Activated CD8-positive, alpha-beta T cell treated with anti-CD3 and anti-CD28 coated beads, Interleukin-2, amount 10 ng/mL, durations not matched to agents 7 days and 5 days (primary cell): ENCODE results near the gene PLA2G5. TPM values are rescaled to one million over a fixed set of nuclear protein-coding genes. Genes with fewer than 3 reads are reported as not detected.
A peak's percentile ranks its signal among the peaks of the same experiment; 100 is the strongest.
"Not testable (repeated sequence)": the region's sequence is repeated elsewhere in the genome, so short reads cannot be mapped to it uniquely, and the experiment has no call there.

ENCODE experiments used
- ATAC-seq: fragments of 150-1000 bp; cut with Tn5 transposase; one replicate; pipeline ENCODE4 v1.10.0; 2021; ENCODE audit warnings: moderate library complexity
- CTCF ChIA-PET: fragments of 350-600 bp; sonication (Branson Sonifier 250); formaldehyde crosslinking; loops from one replicate; lab custom pipeline; 2021; ENCODE audit warnings: antibody characterized with exemption; lab: Charles Lee
- POLR2A ChIA-PET: fragments of 350-600 bp; sonication (Branson Sonifier 250); formaldehyde crosslinking; loops from one replicate; lab custom pipeline; 2021; ENCODE audit warnings: antibody characterized with exemption; lab: Charles Lee
- DNase-seq: peaks from one replicate; pipeline ENCODE4 v3.0.0-alpha.2; 2020
- H3K27ac Mint-ChIP-seq: one replicate; pipeline ENCODE4 v1.8.0; 2021; ENCODE audit warnings: mild to moderate bottlenecking, mixed read lengths
- H3K27me3 Mint-ChIP-seq: one replicate; pipeline ENCODE4 v1.8.0; 2021; ENCODE audit warnings: low read depth, mixed read lengths
- H3K36me3 Mint-ChIP-seq: one replicate; pipeline ENCODE4 v1.8.0; 2021; ENCODE audit warnings: low read depth, mixed read lengths
- H3K4me1 Mint-ChIP-seq: one replicate; pipeline ENCODE4 v1.8.0; 2021; ENCODE audit warnings: low read depth, mixed read lengths
- H3K4me3 Mint-ChIP-seq: one replicate; pipeline ENCODE4 v1.8.0; 2021; ENCODE audit warnings: mild to moderate bottlenecking, mixed read lengths
- H3K9me3 Mint-ChIP-seq: one replicate; pipeline ENCODE4 v1.8.0; 2022; ENCODE audit warnings: mixed read lengths; ENCODE audit not compliant: insufficient read depth
- total RNA-seq, 2 experiments: library from RNA; stranded (reverse); gene quantifications; one replicate each; pipeline ENCODE4 v1.2.3, GENCODE V29; 2021

PLA2G5 gene
- total RNA-seq, 2 experiments from 2014 or later: not detected

- ATAC-seq (no peak), DNase-seq (no peak)
- H3K36me3 Mint-ChIP-seq: peaks cover 6% of the 10 kb centered on the region
- H3K4me1 Mint-ChIP-seq: no peaks in the 10 kb centered on the region
- peaks cover 11% of the 10 kb centered on the region for H3K27me3 Mint-ChIP-seq
- no peak overlapping the region for H3K27ac Mint-ChIP-seq
- CTCF ChIA-PET: no interaction called here
- POLR2A ChIA-PET: no interaction called here
- H3K9me3 Mint-ChIP-seq: peaks cover 30% of the 10 kb centered on the region
- no peak overlapping the region for H3K4me3 Mint-ChIP-seq
Observed at GRCh38 chr1:20048563-20048962, 21.4 kb upstream of the PLA2G5 start.

DNA sequence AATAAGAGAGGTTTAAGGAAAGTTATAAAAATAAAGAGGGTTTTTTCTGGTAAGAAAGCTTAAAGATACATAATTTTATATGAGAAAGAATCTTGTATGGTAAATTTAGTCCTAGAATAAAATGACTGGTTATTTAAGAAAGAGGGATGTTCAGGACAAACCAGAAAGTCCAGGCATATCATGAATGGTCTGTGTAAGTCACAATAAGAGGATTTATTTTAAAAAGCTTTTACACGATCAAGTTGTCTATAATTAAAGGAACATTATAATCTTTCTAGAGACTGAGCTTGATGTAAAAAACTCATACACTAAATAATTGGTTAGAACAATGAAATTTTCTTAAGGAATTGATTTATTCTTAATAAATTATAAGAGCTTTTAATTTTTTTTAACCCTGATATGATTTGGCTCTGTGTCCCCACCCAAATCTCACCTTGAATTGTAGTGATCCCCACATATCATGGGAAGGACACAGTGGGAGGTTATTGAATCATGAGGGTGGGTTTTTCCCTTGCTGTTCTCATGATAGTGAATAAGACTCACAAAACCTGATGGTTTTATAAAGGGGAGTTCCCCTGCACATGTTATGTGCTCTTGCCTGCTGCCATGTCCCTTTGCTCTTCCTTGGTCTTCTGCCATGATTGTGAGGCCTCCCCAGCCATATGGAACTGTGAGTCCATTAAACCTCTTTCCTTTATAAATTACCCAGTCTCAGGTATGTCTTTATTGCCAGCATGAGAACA lies 20.8 kb upstream of the PLA2G5 start:
- Mint-ChIP-seq H3K9me3 (peaks cover 30% of the 10 kb centered on the region), H3K27me3 (peaks cover 12% of the 10 kb centered on the region)
- H3K4me3 Mint-ChIP-seq, H3K4me1 Mint-ChIP-seq, H3K27ac Mint-ChIP-seq, H3K36me3 Mint-ChIP-seq, DNase-seq, POLR2A ChIA-PET, CTCF ChIA-PET, ATAC-seq: not testable (repeated sequence)

- no peak for ATAC-seq
- H3K27me3 Mint-ChIP-seq: peaks cover 26% of the 10 kb centered on the region
- peaks cover 6% of the 10 kb centered on the region for H3K36me3 Mint-ChIP-seq
- H3K4me1 Mint-ChIP-seq: no peaks in the 10 kb centered on the region
- no peak overlapping the region for H3K27ac Mint-ChIP-seq
- no peak for DNase-seq
- no peak overlapping the region for H3K4me3 Mint-ChIP-seq
- H3K9me3 Mint-ChIP-seq: peaks cover 30% of the 10 kb centered on the region
- ChIA-PET POLR2A (no interaction called here), CTCF (no interaction called here)
Observed at GRCh38 chr1:20051218-20051829, 18.7 kb upstream of the PLA2G5 start.

DNA sequence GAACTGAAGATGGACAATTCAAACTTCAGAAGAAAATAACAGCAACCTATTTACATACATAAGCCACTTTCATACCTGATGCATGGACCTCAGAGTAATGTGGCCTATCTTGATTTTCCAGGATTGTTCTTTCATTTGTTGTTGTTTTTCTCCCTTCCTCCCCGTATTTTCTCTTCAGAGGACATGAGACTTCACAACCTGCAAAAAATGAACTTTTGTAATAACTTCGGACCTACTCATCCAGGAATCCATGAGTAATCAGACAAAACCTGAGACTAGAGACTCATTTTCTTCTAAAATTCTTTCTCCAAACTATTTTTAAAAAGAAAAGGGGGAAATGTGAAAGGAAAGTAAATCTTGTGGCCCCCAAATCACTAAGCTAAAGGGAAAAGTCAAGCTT lies 17.6 kb upstream of the PLA2G5 start:
- no peak overlapping the region for H3K4me3 Mint-ChIP-seq
- POLR2A ChIA-PET: no interaction called here
- H3K4me1 Mint-ChIP-seq: no peaks in the 10 kb centered on the region
- no peak overlapping the region for H3K27ac Mint-ChIP-seq
- H3K27me3 Mint-ChIP-seq: peaks cover 23% of the 10 kb centered on the region
- peaks cover 30% of the 10 kb centered on the region for H3K9me3 Mint-ChIP-seq
- H3K36me3 Mint-ChIP-seq: peaks cover 6% of the 10 kb centered on the region
- ATAC-seq: no peak
- CTCF ChIA-PET: no interaction called here
- DNase-seq: no peak

DNA sequence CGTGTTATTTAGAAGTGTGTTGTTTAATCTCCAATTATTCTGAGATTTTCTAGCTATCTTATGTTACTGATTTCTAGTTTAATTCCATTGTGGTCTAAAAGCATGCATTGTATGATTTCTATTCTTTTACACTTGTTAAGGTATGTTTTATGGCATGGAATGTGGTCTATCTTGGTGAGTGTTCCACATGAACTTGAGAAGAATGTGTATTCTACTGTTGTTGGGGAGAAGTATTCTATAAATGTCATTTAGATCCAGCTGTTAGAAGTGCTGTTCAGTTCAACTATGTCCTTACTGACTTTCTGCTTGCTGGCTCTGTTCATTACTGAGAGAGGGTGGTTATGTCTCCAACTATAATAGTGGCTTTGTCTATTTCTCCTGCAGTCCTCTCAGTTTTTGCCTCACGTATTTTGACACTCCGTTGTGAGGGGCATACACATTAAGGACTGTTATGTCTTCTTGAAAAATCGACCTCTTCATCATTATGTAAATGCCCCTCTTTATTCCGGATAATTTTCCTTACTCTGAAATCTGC lies 12.0 kb upstream of the PLA2G5 start:
- CTCF ChIA-PET: interaction anchor here (0.7 to 0.9 kb wide), 3 partner anchors 83 to 435 kb away, joined by 3 read pairs; no protein-coding TSS in a partner anchor
- Mint-ChIP-seq H3K27ac (no peak overlapping the region), H3K4me1 (peaks cover 25% of the 10 kb centered on the region), H3K4me3 (no peak overlapping the region), H3K27me3 (peaks cover 21% of the 10 kb centered on the region), H3K9me3 (peaks cover 1% of the 10 kb centered on the region), H3K36me3 (no peaks in the 10 kb centered on the region)
- ATAC-seq (no peak), DNase-seq (no peak)
- POLR2A ChIA-PET: no interaction called here

DNA sequence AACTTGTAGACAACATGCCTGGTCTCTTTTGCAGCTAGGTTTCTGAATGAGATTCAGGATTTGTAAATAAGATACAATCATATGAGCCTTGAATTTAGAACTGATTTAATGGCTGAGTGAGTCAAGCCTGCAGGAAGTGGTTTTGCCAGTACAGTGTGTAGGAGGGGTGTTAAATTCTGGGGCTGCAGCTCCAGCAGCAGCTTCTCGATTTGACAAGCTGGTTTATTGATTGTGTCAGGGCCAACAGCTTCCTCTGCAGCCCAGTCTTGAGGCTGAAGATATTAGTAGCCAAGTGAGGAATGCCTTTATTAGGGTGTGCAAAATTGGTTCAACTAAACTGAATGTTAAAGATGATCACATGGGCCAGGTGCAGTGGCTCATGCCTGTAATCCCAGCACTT lies 11.5 kb upstream of the PLA2G5 start:
- peak; percentile 51 for DNase-seq
- no peaks in the 10 kb centered on the region for H3K36me3 Mint-ChIP-seq
- peaks cover 25% of the 10 kb centered on the region for H3K4me1 Mint-ChIP-seq
- ChIA-PET POLR2A (no interaction called here), CTCF (interaction anchor here (0.7 to 0.9 kb wide), 3 partner anchors 83 to 435 kb away, joined by 3 read pairs; no protein-coding TSS in a partner anchor)
- peak; percentile 68 for ATAC-seq
- H3K4me3 Mint-ChIP-seq: no peak overlapping the region
- H3K9me3 Mint-ChIP-seq: no peaks in the 10 kb centered on the region
- H3K27ac Mint-ChIP-seq: no peak overlapping the region
- H3K27me3 Mint-ChIP-seq: peaks cover 20% of the 10 kb centered on the region

- Mint-ChIP-seq H3K27me3 (peaks cover 16% of the 10 kb centered on the region), H3K36me3 (no peaks in the 10 kb centered on the region), H3K27ac (no peak overlapping the region), H3K4me3 (no peak overlapping the region), H3K4me1 (peaks cover 25% of the 10 kb centered on the region), H3K9me3 (no peaks in the 10 kb centered on the region)
- ATAC-seq (no peak), DNase-seq (no peak)
- ChIA-PET CTCF (interaction anchor here (1.5 kb wide), 1 partner anchor 21 kb away, joined by 4 read pairs; no protein-coding TSS in a partner anchor), POLR2A (no interaction called here)
Observed at GRCh38 chr1:20059847-20060246, 10.1 kb upstream of the PLA2G5 start.

GRCh38 chr1:20060791-20061190 lies 9.2 kb upstream of the PLA2G5 start:
- CTCF ChIA-PET: interaction anchor here (1.5 kb wide), 1 partner anchor 20 kb away, joined by 4 read pairs; no protein-coding TSS in a partner anchor
- POLR2A ChIA-PET, ATAC-seq, H3K27ac Mint-ChIP-seq, H3K4me3 Mint-ChIP-seq, H3K36me3 Mint-ChIP-seq, H3K9me3 Mint-ChIP-seq, DNase-seq: not testable (repeated sequence)
- Mint-ChIP-seq H3K27me3 (peaks cover 17% of the 10 kb centered on the region), H3K4me1 (peaks cover 25% of the 10 kb centered on the region)

- POLR2A ChIA-PET: no interaction called here
- H3K27ac Mint-ChIP-seq: no peak overlapping the region
- H3K9me3 Mint-ChIP-seq: no peaks in the 10 kb centered on the region
- H3K36me3 Mint-ChIP-seq: no peaks in the 10 kb centered on the region
- CTCF ChIA-PET: no interaction called here
- H3K27me3 Mint-ChIP-seq: peaks cover 13% of the 10 kb centered on the region
- ATAC-seq: no peak
- H3K4me1 Mint-ChIP-seq: peaks cover 25% of the 10 kb centered on the region
- no peak overlapping the region for H3K4me3 Mint-ChIP-seq
- DNase-seq: no peak
Observed at GRCh38 chr1:20061866-20062265, 8.1 kb upstream of the PLA2G5 start.

GRCh38 chr1:20063861-20064292 lies 6.1 kb upstream of the PLA2G5 start:
- Mint-ChIP-seq H3K36me3 (no peaks in the 10 kb centered on the region), H3K27me3 (peaks cover 12% of the 10 kb centered on the region), H3K4me3 (no peak overlapping the region), H3K27ac (no peak overlapping the region), H3K9me3 (no peaks in the 10 kb centered on the region), H3K4me1 (peaks cover 14% of the 10 kb centered on the region)
- no peak for ATAC-seq
- CTCF ChIA-PET: no interaction called here
- POLR2A ChIA-PET: no interaction called here
- no peak for DNase-seq

DNA sequence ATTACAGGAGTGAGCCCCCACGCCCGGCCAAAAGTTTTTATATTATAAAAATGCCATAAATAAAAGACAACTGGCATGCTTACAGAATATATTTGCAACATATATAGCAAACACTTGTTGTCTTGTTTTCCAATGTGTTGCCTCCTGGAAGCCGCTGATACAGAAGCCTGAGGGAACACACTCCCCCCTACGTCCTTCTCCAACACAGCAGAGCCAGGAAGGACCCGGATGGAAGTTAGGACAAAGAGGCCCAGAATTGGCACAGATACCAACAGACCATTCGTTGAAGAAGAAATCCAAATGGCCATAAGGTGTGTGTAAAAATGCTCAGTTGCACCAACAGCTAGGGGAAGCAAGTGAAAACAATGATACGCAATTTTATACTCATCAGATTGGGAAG lies 1.3 kb upstream of the PLA2G5 start:
- ChIA-PET CTCF (no interaction called here), POLR2A (no interaction called here)
- Mint-ChIP-seq H3K4me3 (no peak overlapping the region), H3K27me3 (peaks cover 24% of the 10 kb centered on the region), H3K9me3 (no peaks in the 10 kb centered on the region), H3K27ac (no peak overlapping the region), H3K4me1 (no peaks in the 10 kb centered on the region), H3K36me3 (no peaks in the 10 kb centered on the region)
- DNase-seq: no peak
- no peak for ATAC-seq

DNA sequence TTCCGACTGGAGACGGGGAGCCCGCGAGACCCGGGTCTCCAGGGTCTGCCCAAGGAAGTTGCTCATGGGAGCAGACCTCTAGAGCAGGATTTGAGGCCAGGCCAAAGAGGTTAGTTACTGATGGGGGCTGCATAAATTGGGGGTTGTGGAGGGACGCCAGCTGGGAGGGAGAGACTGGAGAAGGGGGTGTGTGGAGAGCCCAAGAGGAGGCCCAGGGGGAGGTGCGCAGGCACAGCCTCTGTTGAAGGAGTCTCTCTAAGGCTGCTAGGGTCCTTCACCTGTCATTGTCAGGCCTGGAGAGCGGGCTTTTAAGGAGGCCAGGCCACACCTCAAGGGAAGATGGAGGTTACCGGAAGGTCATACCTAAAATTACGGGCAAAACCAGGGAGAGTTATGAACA lies 363 bp downstream of the PLA2G5 start:
- Mint-ChIP-seq H3K4me3 (no peak overlapping the region), H3K27ac (no peak overlapping the region), H3K9me3 (no peaks in the 10 kb centered on the region), H3K36me3 (no peaks in the 10 kb centered on the region), H3K27me3 (peaks cover 24% of the 10 kb centered on the region), H3K4me1 (no peaks in the 10 kb centered on the region)
- DNase-seq: no peak
- CTCF ChIA-PET: no interaction called here
- no peak for ATAC-seq
- POLR2A ChIA-PET: no interaction called here
